ENCODE data around the gene CCDC51. TPM values are rescaled to one million over a fixed set of nuclear protein-coding genes. Genes with fewer than 3 reads are reported as not detected.

The CCDC51 gene
- total RNA-seq, 1 experiment from 2014 or later = 42.7 TPM

Other genes starting within 250 kb of the CCDC51 start
- not detected in 2 replicates for gene CAMP, start 216.6 kb downstream of the CCDC51 start, total RNA-seq (2014; rRNA removed; shearing (Covaris generic))
- gene ZNF589, start 199.0 kb downstream of the CCDC51 start, total RNA-seq (2014; rRNA removed; shearing (Covaris generic)) = 2.3 and 3.9 TPM in 2 replicates
- 10.9 and 11.9 TPM in 2 replicates for gene NME6, start 138.8 kb downstream of the CCDC51 start, total RNA-seq (2014; rRNA removed; shearing (Covaris generic))
- not detected in 2 replicates for gene SPINK8, start 106.5 kb downstream of the CCDC51 start, total RNA-seq (2014; rRNA removed; shearing (Covaris generic))
- gene FBXW12, start 67.9 kb downstream of the CCDC51 start, total RNA-seq (2014; rRNA removed; shearing (Covaris generic)) = not detected in 2 replicates
- 24.9 and 66.5 TPM in 2 replicates for gene PLXNB1, start 10.0 kb downstream of the CCDC51 start, total RNA-seq (2014; rRNA removed; shearing (Covaris generic))
- gene TMA7, start 138 bp upstream of the CCDC51 start, total RNA-seq (2014; rRNA removed; shearing (Covaris generic)) = 556 and 560 TPM in 2 replicates
- 8.1 and 14.6 TPM in 2 replicates for gene ATRIP, start 6.6 kb upstream of the CCDC51 start, total RNA-seq (2014; rRNA removed; shearing (Covaris generic))
- gene SHISA5, start 64.1 kb upstream of the CCDC51 start, total RNA-seq (2014; rRNA removed; shearing (Covaris generic)) = 143 and 147 TPM in 2 replicates
- gene PFKFB4, start 116.7 kb upstream of the CCDC51 start, total RNA-seq (2014; rRNA removed; shearing (Covaris generic)) = 7.6 and 8.4 TPM in 2 replicates
- 1.3 and 5.0 TPM in 2 replicates for gene UCN2, start 123.7 kb upstream of the CCDC51 start, total RNA-seq (2014; rRNA removed; shearing (Covaris generic))
- 105 and 128 TPM in 2 replicates for gene COL7A1, start 155.2 kb upstream of the CCDC51 start, total RNA-seq (2014; rRNA removed; shearing (Covaris generic))
- gene UQCRC1, start 169.5 kb upstream of the CCDC51 start, total RNA-seq (2014; rRNA removed; shearing (Covaris generic)) = 485 and 565 TPM in 2 replicates
- not detected in 2 replicates for gene TMEM89, start 181.7 kb upstream of the CCDC51 start, total RNA-seq (2014; rRNA removed; shearing (Covaris generic))
- 16.9 and 17.5 TPM in 2 replicates for gene SLC26A6, start 195.3 kb upstream of the CCDC51 start, total RNA-seq (2014; rRNA removed; shearing (Covaris generic))
- 4.9 and 5.8 TPM in 2 replicates for gene CELSR3, start 222.8 kb upstream of the CCDC51 start, total RNA-seq (2014; rRNA removed; shearing (Covaris generic))
- gene NCKIPSD, start 245.8 kb upstream of the CCDC51 start, total RNA-seq (2014; rRNA removed; shearing (Covaris generic)) = 23.6 and 37.7 TPM in 2 replicates